Esophagus squamous epithelium (tissue), 4 donors: ENCODE measurements around the gene OBSL1.

Source experiments
- POLR2A ChIP-seq, 4 donors: fragments of 450-650 bp; IDR thresholded peaks; one replicate each; pipeline ENCODE4 v1.6.1; 2017; ENCODE audit warnings: antibody characterized with exemption in 4 of 4, mild to moderate bottlenecking in 4 of 4, moderate library complexity in 3 of 4
- TF ChIP-seq, protein P1 (sequence below), 6 experiments: fragments of 450-650 bp in 4 of 6; fragments of 200-600 bp in 2 of 6; sonication (generic) in 2 of 6; IDR thresholded peaks; one replicate each; pipeline ENCODE4 v1.5.1; 2016 to 2019; ENCODE audit warnings: antibody characterized with exemption in 6 of 6, mild to moderate bottlenecking in 4 of 6, moderate library complexity in 4 of 6

DNA sequence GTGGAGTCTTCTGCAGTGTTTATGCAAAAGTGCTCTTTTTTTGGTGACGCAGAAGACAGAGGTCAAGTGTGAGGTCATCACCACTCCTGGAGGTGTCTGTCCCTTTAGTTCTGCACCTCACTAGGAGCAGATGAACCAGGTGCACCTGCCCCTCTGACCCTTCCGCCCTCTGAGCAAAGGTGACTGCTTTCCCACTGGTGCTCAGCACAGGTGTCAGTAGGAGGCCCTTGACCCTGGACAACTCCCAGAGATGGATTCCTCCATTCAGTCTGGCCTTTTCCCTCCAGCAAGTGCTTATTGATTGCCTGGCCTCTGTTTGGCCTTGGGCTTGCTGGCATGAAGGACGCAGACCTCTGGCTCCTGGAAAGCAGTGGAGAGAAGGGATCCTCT is 47.4 kb upstream of the OBSL1 start:
- TF ChIP-seq, protein P1, sequence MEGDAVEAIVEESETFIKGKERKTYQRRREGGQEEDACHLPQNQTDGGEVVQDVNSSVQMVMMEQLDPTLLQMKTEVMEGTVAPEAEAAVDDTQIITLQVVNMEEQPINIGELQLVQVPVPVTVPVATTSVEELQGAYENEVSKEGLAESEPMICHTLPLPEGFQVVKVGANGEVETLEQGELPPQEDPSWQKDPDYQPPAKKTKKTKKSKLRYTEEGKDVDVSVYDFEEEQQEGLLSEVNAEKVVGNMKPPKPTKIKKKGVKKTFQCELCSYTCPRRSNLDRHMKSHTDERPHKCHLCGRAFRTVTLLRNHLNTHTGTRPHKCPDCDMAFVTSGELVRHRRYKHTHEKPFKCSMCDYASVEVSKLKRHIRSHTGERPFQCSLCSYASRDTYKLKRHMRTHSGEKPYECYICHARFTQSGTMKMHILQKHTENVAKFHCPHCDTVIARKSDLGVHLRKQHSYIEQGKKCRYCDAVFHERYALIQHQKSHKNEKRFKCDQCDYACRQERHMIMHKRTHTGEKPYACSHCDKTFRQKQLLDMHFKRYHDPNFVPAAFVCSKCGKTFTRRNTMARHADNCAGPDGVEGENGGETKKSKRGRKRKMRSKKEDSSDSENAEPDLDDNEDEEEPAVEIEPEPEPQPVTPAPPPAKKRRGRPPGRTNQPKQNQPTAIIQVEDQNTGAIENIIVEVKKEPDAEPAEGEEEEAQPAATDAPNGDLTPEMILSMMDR (IDR thresholded peaks at IDR 0.05) = no peak
- no peak for TF ChIP-seq POLR2A (IDR thresholded peaks at IDR 0.05)
